IPS DF 4.7 (cell line): Measurements from ENCODE around the gene CERK.

Experiments used
- DNase-seq: peaks from one replicate; pipeline ENCODE4 v3.0.0-alpha.2; 2013; ENCODE audit warnings: low spot score; ENCODE audit errors: extremely low read depth

The CERK gene

DNA sequence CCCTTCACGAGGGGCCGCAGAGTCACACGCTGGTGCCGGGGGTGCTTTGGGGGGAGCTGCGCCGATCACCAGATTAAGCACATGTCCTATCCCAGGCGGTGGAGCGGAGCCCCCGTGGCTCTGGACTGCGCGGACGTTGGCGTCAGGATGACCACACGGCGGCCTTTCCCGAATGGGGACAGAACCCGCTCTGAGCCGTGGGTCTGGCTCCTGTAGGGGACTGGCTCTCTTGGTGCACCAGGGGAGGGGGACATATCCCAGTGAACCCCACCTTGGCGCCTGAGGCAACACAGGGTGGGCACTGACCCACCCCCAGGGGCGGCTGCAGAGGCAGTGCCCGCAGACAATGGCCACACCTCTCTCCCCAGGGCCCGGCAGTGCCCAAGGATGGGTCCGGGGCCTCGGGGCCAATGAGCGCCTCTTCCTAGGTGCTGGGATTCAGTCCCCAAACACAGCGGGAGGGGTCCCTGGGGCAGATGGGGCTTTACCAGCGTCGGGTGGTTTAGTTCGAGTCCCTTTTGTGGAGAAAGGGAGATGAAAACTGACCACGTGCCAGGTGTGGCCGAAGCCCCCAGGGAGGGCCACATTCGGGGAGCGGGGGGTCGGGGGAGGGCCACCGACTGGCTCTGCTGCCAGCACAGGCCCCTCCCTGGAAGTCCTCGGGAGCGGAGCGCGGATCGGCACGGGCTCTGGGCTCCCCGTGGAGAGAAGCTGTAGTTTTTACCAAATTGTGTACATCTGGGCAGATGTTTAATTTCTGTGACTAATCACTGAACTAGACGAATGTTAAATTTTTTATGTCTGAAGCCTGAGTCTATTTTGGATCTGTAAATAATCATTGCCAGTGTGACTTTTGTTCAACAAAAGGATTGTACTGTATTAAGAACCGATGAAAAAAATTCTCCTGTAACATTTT, 59.0 kb downstream of the CERK start:
- no peak for DNase-seq

DNA sequence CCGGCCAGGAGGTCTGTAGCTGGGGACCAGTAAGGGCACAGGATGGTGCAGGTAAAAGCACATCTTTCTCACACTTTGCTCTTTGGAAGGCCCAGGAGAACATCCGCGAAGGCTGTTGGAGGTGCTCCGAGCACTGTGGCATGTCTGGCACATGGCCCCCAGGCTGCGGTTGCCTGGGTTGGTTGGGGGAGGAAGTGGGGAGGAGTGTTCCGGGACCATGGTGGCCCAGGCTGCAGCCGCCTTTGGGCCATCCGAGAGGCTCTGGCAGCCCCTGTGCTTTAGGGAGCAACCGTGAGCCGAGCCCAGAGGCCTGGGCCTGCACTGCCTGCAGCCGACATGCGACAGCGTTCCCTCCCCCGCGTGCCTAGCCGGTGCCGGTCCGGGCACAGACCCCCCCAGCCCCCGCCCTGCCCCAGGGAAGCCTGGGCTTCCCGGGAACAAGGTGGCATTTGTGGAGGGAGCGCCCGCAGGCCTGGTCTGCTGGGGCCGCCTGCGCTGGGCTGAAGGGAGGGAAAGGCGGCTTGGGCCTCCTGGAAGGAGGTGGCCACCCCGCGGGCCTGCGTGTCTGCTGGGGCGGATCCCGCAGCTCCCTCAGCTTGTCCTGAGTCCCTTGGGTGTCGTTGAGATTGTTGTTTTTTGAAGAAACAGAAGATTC, 59.9 kb downstream of the CERK start:
- no peak for DNase-seq

DNA sequence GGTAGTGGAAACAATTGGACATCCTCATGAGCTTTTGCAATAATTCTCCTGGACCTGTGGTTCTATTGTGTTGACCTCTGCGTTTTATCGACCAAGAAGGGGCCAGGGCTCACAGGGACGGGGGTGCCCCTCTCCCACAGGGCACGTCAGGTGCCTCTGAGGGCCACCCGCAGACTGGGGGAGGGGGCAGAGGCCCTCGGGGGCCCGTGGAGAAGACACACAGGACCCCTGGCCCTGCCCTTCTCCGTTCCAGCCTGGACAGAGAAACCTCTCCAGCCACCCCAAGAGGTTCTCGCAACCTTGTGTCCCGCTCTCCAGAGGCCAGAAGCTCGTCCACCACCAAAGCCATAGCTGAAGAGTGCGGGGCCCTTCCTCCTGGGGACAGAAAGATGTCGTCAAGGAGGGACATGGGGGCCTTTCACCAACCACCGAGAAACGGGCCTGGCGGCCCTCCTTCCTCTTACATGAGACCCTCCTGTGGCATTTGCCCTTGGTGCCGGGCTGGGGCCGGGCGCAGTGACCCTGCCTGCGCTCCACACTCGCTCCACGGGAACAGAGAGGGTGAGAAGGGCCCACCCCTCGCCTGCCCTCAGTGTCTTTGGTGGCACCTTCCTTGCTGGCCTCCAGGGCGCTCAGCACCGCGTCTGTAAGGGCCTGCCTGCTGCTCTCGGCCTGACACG, 60.6 kb downstream of the CERK start:
- DNase-seq, result no peak

DNA sequence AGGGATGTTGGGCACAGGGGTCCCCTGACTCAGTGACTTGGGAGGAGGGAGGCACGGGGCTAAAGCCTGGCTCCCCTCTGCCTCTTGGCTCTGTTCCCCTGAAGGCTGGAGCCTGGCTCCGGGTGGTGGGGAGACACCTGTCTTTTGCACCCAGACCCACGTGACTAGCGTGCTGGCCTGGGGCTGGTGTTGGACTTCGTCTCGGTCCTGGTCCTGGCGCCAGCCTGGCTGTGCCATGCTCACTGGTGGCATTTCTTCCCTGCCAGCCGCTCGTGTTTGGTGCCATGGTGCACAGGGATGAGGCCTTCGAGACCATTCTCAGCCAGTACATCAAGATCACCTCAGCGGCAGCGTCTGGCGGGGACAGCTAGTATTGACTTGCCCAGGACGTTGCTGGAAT, 61.2 kb downstream of the CERK start:
- no peak for DNase-seq

DNA sequence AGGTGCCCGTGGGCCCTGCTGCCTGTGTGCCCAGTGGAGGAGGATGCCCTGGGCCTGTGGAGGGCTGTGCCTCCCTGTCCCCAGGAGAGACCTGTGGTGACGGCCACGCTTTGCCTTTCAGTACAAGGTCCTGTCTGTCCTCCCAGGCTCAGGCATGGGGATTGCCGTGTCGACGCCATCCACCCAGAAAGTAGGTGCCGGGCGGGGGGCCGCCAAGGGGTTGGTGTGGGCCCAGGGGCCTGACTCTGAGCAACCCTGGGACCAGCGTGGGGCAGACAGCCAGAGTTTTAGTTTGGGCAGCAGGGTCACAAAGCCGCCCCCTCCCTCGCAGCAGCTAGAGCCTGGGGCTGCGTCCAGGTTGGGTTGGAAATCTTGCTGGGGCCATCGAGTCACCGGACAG, 61.6 kb downstream of the CERK start:
- DNase-seq, result no peak

DNA sequence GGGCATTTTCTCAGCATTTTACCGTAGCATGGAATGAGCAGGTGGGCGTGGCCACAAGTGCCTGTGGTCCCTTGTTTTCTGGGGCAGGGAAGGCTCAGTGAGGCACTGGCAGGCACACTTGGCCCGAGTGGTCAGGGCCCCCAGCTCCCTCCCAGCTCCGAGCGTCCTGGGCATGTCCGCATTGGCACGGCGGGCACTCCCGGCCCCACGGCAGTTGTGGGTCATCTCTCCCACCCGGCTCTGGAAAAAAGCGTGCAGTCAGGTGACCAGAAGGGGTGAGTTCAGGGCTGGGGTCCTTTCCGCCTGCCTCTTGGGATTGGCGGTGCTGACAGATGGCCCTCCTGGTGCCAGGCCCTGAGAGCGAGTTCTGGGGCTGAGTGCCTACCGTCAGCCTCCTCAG, 62.1 kb downstream of the CERK start:
- DNase-seq, result no peak

DNA sequence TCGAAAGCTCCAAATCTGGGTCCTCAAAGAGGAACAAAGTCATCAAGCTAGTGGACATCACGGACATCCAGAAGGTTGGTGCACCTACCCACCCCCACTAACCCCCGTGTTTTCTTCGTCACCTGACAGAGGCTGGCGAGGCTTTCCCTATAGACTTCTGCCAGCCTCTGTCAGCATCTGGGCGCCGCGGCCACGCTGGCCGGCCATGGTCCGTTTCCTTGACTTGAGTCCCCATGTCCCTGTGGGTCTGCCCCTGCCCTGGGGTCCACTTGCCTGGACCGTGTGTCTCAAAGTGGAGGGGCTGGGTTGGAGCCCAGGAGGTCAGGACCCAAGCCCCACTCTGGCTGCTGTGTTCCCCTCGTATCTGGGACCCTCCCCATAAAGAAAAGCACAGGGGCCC, 62.6 kb downstream of the CERK start:
- no peak for DNase-seq

DNA sequence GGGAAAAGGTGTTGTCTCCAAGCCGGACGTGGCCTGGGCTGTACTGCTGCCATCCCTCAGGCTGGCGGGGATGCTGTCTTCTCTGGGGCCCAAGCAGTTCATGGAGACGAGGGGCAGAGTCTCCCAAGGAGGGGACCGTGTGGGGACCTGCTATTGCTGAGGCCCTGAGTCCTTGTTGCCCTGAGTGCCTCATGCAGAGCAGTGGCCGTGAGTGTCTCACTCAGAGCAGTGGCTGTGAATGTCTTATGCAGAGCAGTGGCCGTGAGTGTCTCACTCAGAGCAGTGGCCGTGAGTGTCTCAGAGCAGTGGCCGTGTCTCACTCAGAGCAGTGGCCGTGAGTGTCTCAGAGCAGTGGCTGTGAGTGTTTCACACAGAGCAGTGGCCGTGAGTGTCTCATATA, 63.1 kb downstream of the CERK start:
- DNase-seq, result no peak

DNA sequence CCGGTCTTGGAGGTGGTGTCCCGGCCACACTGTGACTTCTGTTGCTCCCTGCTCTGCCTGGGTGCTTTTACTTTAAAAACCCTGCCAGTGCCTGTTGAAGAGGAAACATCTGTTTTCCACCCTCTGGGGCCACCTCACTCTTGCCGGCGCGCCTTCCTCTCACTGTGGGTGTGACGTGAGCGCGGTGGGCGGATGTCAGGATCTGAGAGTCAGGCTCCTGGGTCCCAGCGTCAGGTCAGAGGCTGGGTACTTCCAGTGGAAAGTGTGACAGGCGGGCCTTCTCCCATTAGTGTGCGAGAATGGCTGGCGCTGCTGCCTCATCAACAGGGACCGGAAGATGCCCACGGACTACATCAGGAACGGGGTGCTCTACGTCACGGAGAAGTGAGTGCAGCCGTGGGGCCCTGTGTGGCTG, 63.7 kb downstream of the CERK start:
- DNase-seq, result no peak

DNA sequence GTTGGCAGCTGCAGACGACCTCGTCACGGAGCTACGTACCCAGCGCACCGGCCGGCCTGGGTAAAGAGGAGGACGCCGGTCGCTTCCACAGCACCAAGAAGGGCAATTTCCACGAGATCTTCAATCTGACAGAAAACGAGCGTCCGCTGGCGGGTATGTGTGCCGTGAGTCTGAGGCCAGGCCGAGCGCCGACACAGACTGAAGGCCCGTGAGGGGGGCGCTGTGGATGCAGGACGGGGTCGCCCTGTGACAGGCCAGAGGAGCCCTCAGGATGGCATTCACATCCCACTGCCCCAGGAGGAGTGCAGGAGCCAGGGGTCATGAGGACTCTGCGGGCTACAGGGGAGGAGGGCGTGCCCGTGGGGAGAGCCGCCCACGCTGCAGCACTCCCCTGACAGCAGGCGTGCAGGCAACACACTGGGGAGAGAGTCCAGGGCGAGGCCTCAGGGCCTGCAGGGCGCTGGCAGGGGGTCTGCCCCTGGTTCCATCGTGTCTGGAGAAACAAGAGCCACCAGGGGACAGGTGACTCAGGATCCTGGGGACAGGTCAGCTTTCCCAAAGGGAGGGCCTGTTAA, 64.3 kb downstream of the CERK start:
- DNase-seq, result no peak

DNA sequence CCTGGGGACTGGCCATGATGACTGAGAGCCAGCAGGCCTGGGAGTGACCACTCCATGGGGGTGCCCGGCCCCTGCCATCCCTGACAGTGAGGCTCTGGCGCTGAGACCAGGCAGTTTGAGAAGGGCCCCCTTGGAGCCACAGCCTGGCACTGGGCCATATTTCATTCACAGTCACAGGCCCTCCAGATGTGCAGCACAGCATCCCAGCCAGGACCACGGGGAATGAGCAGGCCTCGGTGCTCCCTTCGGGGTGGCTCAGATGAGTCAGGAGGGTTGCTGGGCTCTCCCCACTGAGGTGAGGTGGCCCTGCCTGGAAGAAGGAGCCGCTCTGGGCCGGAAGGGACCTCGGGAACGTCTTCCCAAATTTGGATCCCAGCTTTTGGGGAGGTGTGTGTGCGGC, 64.8 kb downstream of the CERK start:
- DNase-seq, result no peak

DNA sequence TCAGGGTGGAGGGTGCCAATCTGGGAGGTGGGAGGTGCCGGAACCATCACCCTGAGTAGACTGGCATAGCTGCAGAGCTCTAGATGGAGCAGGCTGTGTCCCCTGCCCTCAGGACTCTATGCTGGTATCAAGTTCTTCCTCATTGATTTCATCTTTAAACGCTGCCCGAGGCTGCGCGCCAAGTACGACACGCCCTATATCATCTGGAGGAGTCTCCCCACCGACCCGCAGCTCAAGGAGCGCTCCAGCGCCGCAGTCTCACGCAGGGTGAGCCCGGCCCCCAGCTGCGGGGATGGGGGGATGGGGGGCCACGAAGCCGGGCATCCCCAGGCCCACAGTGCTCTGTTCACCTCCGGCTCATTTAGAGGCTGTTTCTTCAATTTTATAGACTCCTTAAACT, 65.3 kb downstream of the CERK start:
- DNase-seq, result no peak

DNA sequence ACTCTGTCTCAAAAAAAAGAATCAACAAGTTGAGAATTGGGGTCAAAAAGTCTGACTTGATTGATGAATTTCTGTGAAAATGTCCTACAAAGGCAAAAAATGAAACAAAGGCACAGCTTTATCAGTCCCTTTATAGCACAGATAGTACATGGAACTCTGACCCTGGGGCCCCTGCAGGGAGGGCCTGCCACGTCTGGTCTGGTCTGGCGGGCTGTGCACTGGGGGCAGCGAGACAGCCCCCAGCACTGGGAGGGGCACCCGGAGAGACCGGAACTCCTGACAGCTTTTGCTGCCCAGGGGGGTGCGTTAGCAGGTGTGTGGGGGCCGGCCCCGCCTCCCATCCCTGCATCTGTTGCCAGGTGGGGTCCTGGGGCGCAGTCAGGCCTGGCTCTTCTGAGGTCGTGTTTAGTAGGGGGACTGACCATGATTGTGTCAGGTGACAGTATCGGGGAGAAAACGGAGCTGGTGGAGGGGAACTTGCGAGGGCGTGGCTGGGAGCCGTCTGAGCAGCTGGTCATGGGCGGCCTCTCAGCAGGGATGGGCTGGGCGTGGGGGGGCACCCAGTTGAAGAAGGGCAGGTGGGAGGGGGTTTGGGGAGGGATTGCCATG, 66.1 kb downstream of the CERK start:
- DNase-seq, result no peak

DNA sequence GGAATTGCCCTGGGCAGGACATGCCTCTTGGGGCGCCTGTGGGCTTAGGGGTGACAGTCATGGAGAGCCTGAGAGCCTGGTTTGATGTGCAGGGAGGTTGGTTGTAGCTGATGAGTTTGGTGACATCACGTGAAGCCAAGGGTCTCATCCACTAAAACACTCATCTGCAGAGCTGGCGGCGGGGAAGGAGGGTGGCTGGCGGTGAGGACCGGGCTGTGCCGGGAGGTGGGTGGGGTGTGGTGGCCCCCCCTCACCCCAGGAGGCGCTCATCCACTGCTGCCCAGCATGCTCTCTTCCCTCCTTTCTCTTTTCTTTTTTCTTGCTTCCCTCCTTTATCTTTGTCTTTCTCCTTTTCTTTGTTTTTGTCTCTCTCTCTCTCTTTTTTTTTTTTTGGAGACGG, 68.9 kb downstream of the CERK start:
- no peak for DNase-seq

DNA sequence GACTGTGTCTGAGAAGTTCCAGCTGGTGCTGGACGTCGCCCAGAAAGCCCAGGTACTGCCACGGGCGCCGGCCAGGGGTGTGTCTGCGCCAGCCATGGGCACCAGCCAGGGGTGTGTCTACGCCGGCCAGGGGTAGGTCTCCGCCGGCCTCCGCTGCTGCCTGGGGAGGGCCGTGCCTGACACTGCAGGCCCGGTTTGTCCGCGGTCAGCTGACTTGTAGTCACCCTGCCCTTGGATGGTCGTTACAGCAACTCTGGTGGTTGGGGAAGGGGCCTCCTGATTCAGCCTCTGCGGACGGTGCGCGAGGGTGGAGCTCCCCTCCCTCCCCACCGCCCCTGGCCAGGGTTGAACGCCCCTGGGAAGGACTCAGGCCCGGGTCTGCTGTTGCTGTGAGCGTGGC, 69.9 kb downstream of the CERK start:
- DNase-seq, result no peak

DNA sequence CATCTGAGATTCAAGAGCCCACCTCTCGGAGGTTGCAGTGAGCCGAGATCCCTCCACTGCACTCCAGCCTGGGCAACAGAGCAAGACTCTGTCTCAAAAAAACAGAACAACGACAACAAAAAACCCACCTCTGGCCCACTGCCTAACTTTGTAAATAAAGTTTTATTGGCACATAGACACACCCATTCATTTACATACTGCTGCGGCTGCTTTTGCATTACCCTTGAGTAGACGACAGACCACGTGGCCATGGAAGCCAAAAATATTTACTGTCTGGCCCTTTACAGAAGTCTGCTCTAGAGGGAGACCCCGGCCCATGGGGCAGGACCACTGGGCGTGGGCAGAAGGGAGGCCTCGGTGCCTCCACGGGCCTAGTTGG, 70.8 kb downstream of the CERK start:
- no peak for DNase-seq

DNA sequence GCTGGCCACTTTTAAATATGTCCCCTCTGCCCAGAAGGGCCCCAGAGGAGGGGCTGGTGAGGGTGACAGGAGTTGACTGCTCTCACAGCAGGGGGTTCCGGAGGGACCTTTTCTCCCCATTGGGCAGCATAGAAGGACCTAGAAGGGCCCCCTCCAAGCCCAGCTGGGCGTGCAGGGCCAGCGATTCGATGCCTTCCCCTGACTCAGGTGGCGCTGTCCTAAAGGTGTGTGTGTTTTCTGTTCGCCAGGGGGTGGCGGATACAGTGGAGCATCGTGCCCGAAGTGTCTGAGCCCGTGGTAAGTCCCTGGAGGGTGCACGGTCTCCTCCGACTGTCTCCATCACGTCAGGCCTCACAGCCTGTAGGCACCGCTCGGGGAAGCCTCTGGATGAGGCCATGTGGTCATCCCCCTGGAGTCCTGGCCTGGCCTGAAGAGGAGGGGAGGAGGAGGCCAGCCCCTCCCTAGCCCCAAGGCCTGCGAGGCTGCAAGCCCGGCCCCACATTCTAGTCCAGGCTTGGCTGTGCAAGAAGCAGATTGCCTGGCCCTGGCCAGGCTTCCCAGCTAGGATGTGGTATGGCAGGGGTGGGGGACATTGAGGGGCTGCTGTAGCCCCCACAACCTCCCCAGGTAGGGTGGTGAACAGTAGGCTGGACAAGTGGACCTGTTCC, 71.3 kb downstream of the CERK start:
- DNase-seq, result no peak

DNA sequence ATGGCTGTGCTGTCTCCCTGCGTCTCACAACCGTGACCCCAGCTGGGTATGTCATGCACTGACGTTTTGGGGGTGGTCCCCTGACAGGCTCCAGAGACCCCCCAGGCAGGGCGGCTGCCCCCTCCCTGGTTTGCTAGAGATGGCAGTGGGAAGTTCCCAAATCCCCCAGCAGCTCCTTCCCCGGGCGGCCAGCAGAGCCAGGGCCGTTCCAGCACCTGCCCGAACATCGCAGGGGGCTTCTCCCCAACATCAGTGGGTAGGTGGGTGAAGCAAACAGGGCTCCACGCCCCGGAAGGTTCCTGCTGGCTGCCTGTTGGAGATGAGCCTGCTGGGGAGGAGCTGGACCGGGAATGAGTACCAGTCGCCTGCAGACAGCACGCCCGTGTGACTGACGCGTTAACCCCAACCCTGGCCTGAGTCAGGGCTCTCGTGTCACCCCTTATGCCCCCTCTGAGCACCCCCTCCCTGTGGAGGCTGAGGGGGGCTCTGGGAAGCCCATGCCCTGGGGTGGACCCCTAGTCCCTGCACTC, 72.2 kb downstream of the CERK start:
- DNase-seq, result no peak

DNA sequence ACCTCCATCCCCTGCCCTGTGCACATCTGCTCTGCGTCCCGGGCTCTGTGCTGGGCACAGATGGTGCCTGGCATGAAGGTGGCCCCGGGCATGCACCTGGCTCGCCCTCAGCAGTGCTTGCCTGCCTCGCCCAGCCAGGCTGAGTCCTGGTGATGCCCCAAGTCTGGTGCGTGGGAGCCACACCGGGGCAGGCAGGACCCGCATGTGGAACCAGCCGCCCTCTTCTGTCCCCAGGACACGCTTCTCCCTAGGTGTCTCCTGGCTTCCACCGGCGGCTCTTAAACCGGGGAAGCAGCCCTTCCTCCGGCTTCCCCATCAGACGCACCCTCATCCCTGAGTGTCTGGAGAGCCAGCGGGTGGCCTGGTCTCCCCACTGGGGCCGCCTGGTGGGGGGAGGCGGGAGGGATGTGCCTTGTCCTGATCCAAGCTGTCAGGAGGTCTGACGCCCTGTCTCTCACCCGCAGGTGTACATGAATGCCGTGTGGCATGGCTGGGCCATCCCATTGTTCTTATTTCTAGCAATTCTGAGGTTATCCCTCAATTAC, 72.8 kb downstream of the CERK start:
- DNase-seq, result no peak

DNA sequence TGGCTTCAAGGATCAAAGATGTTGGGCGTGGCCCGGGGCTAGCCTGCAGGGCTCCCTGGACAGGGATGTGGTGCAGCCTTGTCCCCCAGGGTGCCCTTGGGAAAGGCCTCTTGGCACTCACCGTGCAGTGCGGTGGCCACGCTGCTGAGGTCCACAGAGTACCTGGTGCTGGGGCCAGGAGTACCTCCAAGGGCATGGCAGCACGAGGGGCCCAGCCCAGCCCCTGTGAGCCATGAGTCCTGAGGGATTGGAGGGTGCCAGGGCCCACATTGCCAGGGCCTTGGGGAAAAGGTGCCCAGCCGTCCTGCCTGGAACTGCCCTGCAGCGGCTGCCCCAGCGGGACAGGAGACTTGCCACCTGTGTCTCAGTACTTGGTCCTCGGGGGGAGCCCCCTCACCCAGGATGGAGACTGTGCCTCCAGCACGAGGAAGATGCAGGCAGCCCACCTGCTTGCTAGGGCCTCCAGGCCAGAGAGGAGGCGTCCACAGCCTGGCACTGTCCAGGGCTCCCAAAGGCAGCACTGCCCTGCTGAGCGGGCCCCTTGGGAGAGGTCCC, 73.7 kb downstream of the CERK start:
- DNase-seq, result no peak
